ENCODE measurements around the gene PITHD1.

DNA sequence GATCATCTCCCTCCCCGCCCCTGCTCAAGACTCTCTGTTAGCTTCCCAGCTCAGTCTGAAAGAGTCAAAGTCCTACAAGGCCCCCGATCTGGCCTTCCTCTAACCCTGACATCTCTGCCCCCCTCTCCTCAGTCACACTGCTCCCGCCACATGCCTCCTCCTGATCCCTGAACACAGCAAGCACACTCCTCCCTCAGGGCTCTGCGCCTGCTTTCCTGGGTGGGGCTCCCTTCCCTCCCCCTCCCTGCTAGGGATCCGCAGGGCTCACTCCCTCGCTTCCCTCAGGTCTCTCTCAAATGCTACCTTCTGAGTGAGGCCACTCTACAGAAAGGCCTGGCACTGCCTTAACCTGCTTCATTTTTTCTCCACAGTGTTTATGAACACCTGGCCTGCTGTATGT lies 28.1 kb downstream of the PITHD1 start:
- TF ChIP-seq RARB (CRISPR knock-in tag; IDR thresholded peaks at IDR 0.05) (no peak), ZNF70 (CRISPR knock-in tag; IDR thresholded peaks at IDR 0.05) (no peak), ZFP30 (CRISPR knock-in tag; IDR thresholded peaks at IDR 0.05) (no peak), ARNTL (CRISPR knock-in tag; IDR thresholded peaks at IDR 0.05; ENCODE audit: borderline replicate concordance, low read depth) (no peak), ZFP3 (CRISPR knock-in tag; IDR thresholded peaks at IDR 0.05) (no peak), ZC3H10 (CRISPR knock-in tag; IDR thresholded peaks at IDR 0.05) (no peak), ISL1 (CRISPR knock-in tag; IDR thresholded peaks at IDR 0.05) (no peak), PPARA (CRISPR knock-in tag; IDR thresholded peaks at IDR 0.05; ENCODE audit: borderline replicate concordance) (no peak), ESRRG (CRISPR knock-in tag; IDR thresholded peaks at IDR 0.05) (no peak), ZNF8 (CRISPR knock-in tag; IDR thresholded peaks at IDR 0.05) (no peak)
- TF ChIP-seq, protein P1, sequence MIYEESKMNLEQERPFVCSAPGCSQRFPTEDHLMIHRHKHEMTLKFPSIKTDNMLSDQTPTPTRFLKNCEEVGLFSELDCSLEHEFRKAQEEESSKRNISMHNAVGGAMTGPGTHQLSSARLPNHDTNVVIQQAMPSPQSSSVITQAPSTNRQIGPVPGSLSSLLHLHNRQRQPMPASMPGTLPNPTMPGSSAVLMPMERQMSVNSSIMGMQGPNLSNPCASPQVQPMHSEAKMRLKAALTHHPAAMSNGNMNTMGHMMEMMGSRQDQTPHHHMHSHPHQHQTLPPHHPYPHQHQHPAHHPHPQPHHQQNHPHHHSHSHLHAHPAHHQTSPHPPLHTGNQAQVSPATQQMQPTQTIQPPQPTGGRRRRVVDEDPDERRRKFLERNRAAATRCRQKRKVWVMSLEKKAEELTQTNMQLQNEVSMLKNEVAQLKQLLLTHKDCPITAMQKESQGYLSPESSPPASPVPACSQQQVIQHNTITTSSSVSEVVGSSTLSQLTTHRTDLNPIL (CRISPR knock-in tag; IDR thresholded peaks at IDR 0.05; ENCODE audit: low read depth) = no peak
- TF ChIP-seq, protein P2, sequence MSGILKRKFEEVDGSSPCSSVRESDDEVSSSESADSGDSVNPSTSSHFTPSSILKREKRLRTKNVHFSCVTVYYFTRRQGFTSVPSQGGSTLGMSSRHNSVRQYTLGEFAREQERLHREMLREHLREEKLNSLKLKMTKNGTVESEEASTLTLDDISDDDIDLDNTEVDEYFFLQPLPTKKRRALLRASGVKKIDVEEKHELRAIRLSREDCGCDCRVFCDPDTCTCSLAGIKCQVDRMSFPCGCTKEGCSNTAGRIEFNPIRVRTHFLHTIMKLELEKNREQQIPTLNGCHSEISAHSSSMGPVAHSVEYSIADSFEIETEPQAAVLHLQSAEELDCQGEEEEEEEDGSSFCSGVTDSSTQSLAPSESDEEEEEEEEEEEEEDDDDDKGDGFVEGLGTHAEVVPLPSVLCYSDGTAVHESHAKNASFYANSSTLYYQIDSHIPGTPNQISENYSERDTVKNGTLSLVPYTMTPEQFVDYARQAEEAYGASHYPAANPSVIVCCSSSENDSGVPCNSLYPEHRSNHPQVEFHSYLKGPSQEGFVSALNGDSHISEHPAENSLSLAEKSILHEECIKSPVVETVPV (CRISPR knock-in tag; IDR thresholded peaks at IDR 0.05) = no peak
- TF ChIP-seq, protein P3, sequence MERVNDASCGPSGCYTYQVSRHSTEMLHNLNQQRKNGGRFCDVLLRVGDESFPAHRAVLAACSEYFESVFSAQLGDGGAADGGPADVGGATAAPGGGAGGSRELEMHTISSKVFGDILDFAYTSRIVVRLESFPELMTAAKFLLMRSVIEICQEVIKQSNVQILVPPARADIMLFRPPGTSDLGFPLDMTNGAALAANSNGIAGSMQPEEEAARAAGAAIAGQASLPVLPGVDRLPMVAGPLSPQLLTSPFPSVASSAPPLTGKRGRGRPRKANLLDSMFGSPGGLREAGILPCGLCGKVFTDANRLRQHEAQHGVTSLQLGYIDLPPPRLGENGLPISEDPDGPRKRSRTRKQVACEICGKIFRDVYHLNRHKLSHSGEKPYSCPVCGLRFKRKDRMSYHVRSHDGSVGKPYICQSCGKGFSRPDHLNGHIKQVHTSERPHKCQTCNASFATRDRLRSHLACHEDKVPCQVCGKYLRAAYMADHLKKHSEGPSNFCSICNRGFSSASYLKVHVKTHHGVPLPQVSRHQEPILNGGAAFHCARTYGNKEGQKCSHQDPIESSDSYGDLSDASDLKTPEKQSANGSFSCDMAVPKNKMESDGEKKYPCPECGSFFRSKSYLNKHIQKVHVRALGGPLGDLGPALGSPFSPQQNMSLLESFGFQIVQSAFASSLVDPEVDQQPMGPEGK (CRISPR knock-in tag; IDR thresholded peaks at IDR 0.05; ENCODE audit: borderline replicate concordance) = no peak
- TF ChIP-seq, protein P4, sequence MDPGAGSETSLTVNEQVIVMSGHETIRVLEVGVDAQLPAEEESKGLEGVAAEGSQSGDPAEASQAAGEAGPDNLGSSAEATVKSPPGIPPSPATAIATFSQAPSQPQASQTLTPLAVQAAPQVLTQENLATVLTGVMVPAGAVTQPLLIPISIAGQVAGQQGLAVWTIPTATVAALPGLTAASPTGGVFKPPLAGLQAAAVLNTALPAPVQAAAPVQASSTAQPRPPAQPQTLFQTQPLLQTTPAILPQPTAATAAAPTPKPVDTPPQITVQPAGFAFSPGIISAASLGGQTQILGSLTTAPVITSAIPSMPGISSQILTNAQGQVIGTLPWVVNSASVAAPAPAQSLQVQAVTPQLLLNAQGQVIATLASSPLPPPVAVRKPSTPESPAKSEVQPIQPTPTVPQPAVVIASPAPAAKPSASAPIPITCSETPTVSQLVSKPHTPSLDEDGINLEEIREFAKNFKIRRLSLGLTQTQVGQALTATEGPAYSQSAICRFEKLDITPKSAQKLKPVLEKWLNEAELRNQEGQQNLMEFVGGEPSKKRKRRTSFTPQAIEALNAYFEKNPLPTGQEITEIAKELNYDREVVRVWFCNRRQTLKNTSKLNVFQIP (CRISPR knock-in tag; IDR thresholded peaks at IDR 0.05; ENCODE audit: borderline replicate concordance, low read depth) = no peak

Data from SK-N-SH treated with all-trans-retinoic acid at 6 μM for 48 hours (cell line).